ENCODE data around the gene MACROD2.

- no peak for TF ChIP-seq CTCF (conservative IDR thresholded peaks at IDR 0.05; ENCODE audit: low read depth in 2 of 2)
- no peak for TF ChIP-seq EZH2 (IDR thresholded peaks at IDR 0.05; ENCODE audit: low read depth, unreplicated experiment)
- TF ChIP-seq EZH2phosphoT487 (IDR thresholded peaks at IDR 0.05; ENCODE audit: unreplicated experiment) = no peak
- no peak for TF ChIP-seq POLR2AphosphoS5 (IDR thresholded peaks at IDR 0.05; ENCODE audit: low read depth)
- no peak for TF ChIP-seq NANOG (IDR thresholded peaks at IDR 0.05; ENCODE audit: borderline replicate concordance)
- no peak for TF ChIP-seq JUNB (IDR thresholded peaks at IDR 0.05; ENCODE audit: unreplicated experiment)
- TF ChIP-seq CREB1 (CRISPR knock-in tag; IDR thresholded peaks at IDR 0.05; ENCODE audit: low read depth) = no peak
- TF ChIP-seq REST (IDR thresholded peaks at IDR 0.05; ENCODE audit: unreplicated experiment) = no peak
- no peak for TF ChIP-seq ZNF331 (CRISPR knock-in tag; IDR thresholded peaks at IDR 0.05; ENCODE audit: low read depth)
- no peak for TF ChIP-seq ETS1 (IDR thresholded peaks at IDR 0.05)
These were observed 341.4 kb downstream of the MACROD2 start for GRCh38 chr20:14336686-14337085.

All from GM23338 (cell line).